ENCODE results near the gene PRUNE2.

Gene PRUNE2

DNA sequence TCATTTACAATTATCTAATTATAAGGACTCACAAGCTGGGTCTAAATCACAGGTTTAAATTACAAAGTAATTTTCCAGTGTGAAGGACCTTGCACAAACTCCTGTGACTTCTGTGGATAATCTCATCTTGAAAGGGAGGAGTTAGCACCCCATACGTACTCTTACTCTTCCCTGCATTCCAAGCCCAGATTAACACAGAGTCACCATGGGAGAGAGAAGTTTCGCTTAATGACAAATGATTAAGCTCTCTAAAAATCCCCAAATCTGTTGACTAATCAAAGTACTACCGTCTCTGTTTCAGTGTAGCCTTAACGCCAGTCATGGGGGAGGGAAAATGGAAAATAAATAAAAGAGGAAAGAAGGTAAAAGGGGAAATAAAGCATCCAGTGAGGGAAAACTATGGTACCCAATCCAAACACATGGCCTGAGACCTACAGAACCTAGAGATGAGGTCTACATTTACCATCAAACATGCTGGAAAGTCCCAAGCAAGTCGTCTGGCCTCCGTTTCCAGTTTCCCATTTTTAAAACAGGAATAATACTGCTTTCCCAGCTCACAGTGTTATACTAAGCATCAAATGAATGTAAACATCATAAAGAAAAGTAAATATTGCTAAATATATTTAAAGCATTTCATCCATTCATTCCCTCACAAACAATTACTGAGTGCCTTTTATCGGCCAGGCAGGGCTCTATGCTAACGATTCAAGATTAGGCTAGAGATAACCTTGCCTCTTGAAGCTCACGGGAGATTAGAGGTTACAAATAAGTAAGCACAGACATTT is 78.4 kb downstream of the PRUNE2 start:
- H3K4me1 ChIP-seq (ENCODE audit: insufficient read depth, low read length), result no peaks in the 10 kb centered on the region
- 89% methylated on average over 8 of the region's 9 CpGs for WGBS
- H3K27ac ChIP-seq (ENCODE audit: low read depth, low read length), result no peak overlapping the region
- H3K27me3 ChIP-seq (ENCODE audit: insufficient read depth, low read length), result no peaks in the 10 kb centered on the region
- H3K9me3 ChIP-seq (ENCODE audit: insufficient read depth, low read depth, low read length), result no peaks in the 10 kb centered on the region
- H3K9ac ChIP-seq (ENCODE audit: low read depth, low read length), result no peak overlapping the region
- H3K4me3 ChIP-seq (ENCODE audit: low read length), result no peak overlapping the region
- H3K36me3 ChIP-seq (ENCODE audit: insufficient read depth, low read length), result no peaks in the 10 kb centered on the region

- Histone ChIP-seq H3K27me3 (ENCODE audit: insufficient read depth, low read length) (no peaks in the 10 kb centered on the region), H3K9ac (ENCODE audit: low read depth, low read length) (no peak overlapping the region), H3K36me3 (ENCODE audit: insufficient read depth, low read length) (no peaks in the 10 kb centered on the region), H3K9me3 (ENCODE audit: insufficient read depth, low read depth, low read length) (no peaks in the 10 kb centered on the region), H3K4me3 (ENCODE audit: low read length) (no peak overlapping the region), H3K4me1 (ENCODE audit: insufficient read depth, low read length) (peaks cover 8% of the 10 kb centered on the region; the same call in 1 of the 2 replicates), H3K27ac (ENCODE audit: low read depth, low read length) (no peak overlapping the region)
- 87% methylated on average over 6 of the region's 6 CpGs for WGBS
These were observed 85.5 kb downstream of the PRUNE2 start for GRCh38 chr9:76820431-76820830.

GRCh38 chr9:76818271-76818670 is 87.6 kb downstream of the PRUNE2 start:
- no peaks in the 10 kb centered on the region for H3K27me3 ChIP-seq (ENCODE audit: insufficient read depth, low read length)
- H3K36me3 ChIP-seq (ENCODE audit: insufficient read depth, low read length), result no peaks in the 10 kb centered on the region
- H3K4me1 ChIP-seq (ENCODE audit: insufficient read depth, low read length), result peaks cover 8% of the 10 kb centered on the region; the same call in 1 of the 2 replicates
- H3K4me3 ChIP-seq (ENCODE audit: low read length), result no peak overlapping the region
- WGBS, result 70% methylated on average over 4 of the region's 4 CpGs
- H3K9me3 ChIP-seq (ENCODE audit: insufficient read depth, low read depth, low read length), result no peaks in the 10 kb centered on the region
- H3K27ac ChIP-seq (ENCODE audit: low read depth, low read length), result no peak overlapping the region
- H3K9ac ChIP-seq (ENCODE audit: low read depth, low read length), result no peak overlapping the region

GRCh38 chr9:76817489-76817888 is 88.4 kb downstream of the PRUNE2 start:
- no peak overlapping the region for H3K27ac ChIP-seq (ENCODE audit: low read depth, low read length)
- 100% methylated on average over 1 of the region's 1 CpG for WGBS
- peaks cover 8% of the 10 kb centered on the region; the same call in 1 of the 2 replicates for H3K4me1 ChIP-seq (ENCODE audit: insufficient read depth, low read length)

GRCh38 chr9:76812591-76812990 is 93.3 kb downstream of the PRUNE2 start:
- H3K4me3 ChIP-seq (ENCODE audit: low read length), result no peak overlapping the region
- no peaks in the 10 kb centered on the region for H3K4me1 ChIP-seq (ENCODE audit: insufficient read depth, low read length)
- no peaks in the 10 kb centered on the region for H3K36me3 ChIP-seq (ENCODE audit: insufficient read depth, low read length)
- no peak overlapping the region for H3K27ac ChIP-seq (ENCODE audit: low read depth, low read length)
- H3K27me3 ChIP-seq (ENCODE audit: insufficient read depth, low read length), result no peaks in the 10 kb centered on the region
- WGBS, result 95% methylated on average over 5 of the region's 6 CpGs
- no peaks in the 10 kb centered on the region for H3K9me3 ChIP-seq (ENCODE audit: insufficient read depth, low read depth, low read length)
- H3K9ac ChIP-seq (ENCODE audit: low read depth, low read length), result no peak overlapping the region

More at GRCh38 chr9:76817489-76817888, 88.4 kb downstream of the PRUNE2 start:
- no peak overlapping the region for H3K4me3 ChIP-seq (ENCODE audit: low read length)
- no peaks in the 10 kb centered on the region for H3K36me3 ChIP-seq (ENCODE audit: insufficient read depth, low read length)
- no peaks in the 10 kb centered on the region for H3K27me3 ChIP-seq (ENCODE audit: insufficient read depth, low read length)
- H3K9me3 ChIP-seq (ENCODE audit: insufficient read depth, low read depth, low read length), result no peaks in the 10 kb centered on the region
- no peak overlapping the region for H3K9ac ChIP-seq (ENCODE audit: low read depth, low read length)

GRCh38 chr9:76810377-76810957 is 95.4 kb downstream of the PRUNE2 start:
- Histone ChIP-seq H3K27me3 (ENCODE audit: insufficient read depth, low read length) (no peaks in the 10 kb centered on the region), H3K4me1 (ENCODE audit: insufficient read depth, low read length) (no peaks in the 10 kb centered on the region), H3K4me3 (ENCODE audit: low read length) (no peak overlapping the region), H3K9ac (ENCODE audit: low read depth, low read length) (no peak overlapping the region), H3K9me3 (ENCODE audit: insufficient read depth, low read depth, low read length) (no peaks in the 10 kb centered on the region), H3K27ac (ENCODE audit: low read depth, low read length) (no peak overlapping the region), H3K36me3 (ENCODE audit: insufficient read depth, low read length) (no peaks in the 10 kb centered on the region)
- 51% methylated on average over 2 of the region's 2 CpGs for WGBS

DNA sequence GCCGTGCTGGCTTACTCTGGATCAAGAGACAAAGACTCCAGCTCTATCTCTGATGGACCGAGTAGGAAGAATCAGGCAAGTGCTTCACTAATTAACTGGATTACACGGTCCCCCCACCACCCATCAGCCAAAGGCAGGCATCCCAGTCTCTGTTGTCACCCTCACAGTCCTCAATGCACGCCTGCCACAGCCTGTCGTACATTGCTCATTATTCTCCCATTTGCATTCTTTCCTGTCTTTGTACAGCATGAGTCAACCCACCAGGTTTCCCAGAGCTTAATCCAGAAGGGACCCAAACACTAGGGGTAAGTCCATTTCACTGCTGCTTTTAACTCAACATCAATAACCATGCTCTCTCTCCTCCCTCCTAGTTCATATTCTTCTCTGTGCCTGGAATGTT is 97.3 kb downstream of the PRUNE2 start:
- H3K4me3 ChIP-seq (ENCODE audit: low read length), result no peak overlapping the region
- 78% methylated on average over 5 of the region's 5 CpGs for WGBS

GRCh38 chr9:76803762-76804161 is 102.2 kb downstream of the PRUNE2 start:
- H3K27me3 ChIP-seq (ENCODE audit: insufficient read depth, low read length), result no peaks in the 10 kb centered on the region
- WGBS, result 90% methylated on average over 7 of the region's 7 CpGs
- no peaks in the 10 kb centered on the region for H3K36me3 ChIP-seq (ENCODE audit: insufficient read depth, low read length)
- H3K9ac ChIP-seq (ENCODE audit: low read depth, low read length), result no peak overlapping the region
- no peaks in the 10 kb centered on the region for H3K9me3 ChIP-seq (ENCODE audit: insufficient read depth, low read depth, low read length)
- H3K4me3 ChIP-seq (ENCODE audit: low read length), result no peak overlapping the region
- peaks cover 12% of the 10 kb centered on the region for H3K4me1 ChIP-seq (ENCODE audit: insufficient read depth, low read length)
- H3K27ac ChIP-seq (ENCODE audit: low read depth, low read length), result no peak overlapping the region

More for the DNA sequence above, 97.3 kb downstream of the PRUNE2 start:
- no peak overlapping the region for H3K27ac ChIP-seq (ENCODE audit: low read depth, low read length)
- H3K9me3 ChIP-seq (ENCODE audit: insufficient read depth, low read depth, low read length), result no peaks in the 10 kb centered on the region
- H3K9ac ChIP-seq (ENCODE audit: low read depth, low read length), result no peak overlapping the region
- no peaks in the 10 kb centered on the region for H3K27me3 ChIP-seq (ENCODE audit: insufficient read depth, low read length)
- peaks cover 2% of the 10 kb centered on the region; the same call in 1 of the 2 replicates for H3K4me1 ChIP-seq (ENCODE audit: insufficient read depth, low read length)
- H3K36me3 ChIP-seq (ENCODE audit: insufficient read depth, low read length), result no peaks in the 10 kb centered on the region

- no peak overlapping the region for H3K4me3 ChIP-seq (ENCODE audit: low read length)
- H3K9ac ChIP-seq (ENCODE audit: low read depth, low read length), result no peak overlapping the region
- no peaks in the 10 kb centered on the region for H3K9me3 ChIP-seq (ENCODE audit: insufficient read depth, low read depth, low read length)
- WGBS, result 100% methylated on average over 1 of the region's 2 CpGs
- H3K36me3 ChIP-seq (ENCODE audit: insufficient read depth, low read length), result no peaks in the 10 kb centered on the region
- H3K27ac ChIP-seq (ENCODE audit: low read depth, low read length), result no peak overlapping the region
- H3K4me1 ChIP-seq (ENCODE audit: insufficient read depth, low read length), result peaks cover 12% of the 10 kb centered on the region
- H3K27me3 ChIP-seq (ENCODE audit: insufficient read depth, low read length), result no peaks in the 10 kb centered on the region
These were observed 102.8 kb downstream of the PRUNE2 start for GRCh38 chr9:76803083-76803482.

DNA sequence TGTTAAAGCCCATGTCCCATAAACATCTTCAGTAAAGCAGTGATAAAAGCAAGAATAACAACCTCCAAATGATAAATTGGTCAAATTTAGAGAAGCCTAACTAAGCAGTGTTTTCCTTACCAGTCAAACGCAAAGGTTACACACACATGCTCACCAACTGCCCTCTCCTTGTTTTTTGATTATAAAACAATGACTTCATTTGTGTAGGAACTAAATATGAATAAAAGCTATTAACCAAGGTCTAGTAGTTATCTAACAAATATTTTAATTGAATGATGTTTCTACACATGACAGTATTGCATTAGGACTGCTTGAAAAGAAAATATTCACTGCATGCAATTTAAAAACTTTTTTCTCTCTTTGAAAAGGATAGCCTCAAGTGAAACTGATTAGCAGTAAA is 105.0 kb downstream of the PRUNE2 start:
- no peaks in the 10 kb centered on the region for H3K9me3 ChIP-seq (ENCODE audit: insufficient read depth, low read depth, low read length)
- H3K4me3 ChIP-seq (ENCODE audit: low read length), result no peak overlapping the region
- peaks cover 12% of the 10 kb centered on the region for H3K4me1 ChIP-seq (ENCODE audit: insufficient read depth, low read length)
- H3K27ac ChIP-seq (ENCODE audit: low read depth, low read length), result no peak overlapping the region
- no CpG with 5 or more reads among the region's 1 CpG for WGBS
- H3K9ac ChIP-seq (ENCODE audit: low read depth, low read length), result no peak overlapping the region
- no peaks in the 10 kb centered on the region for H3K36me3 ChIP-seq (ENCODE audit: insufficient read depth, low read length)
- H3K27me3 ChIP-seq (ENCODE audit: insufficient read depth, low read length), result no peaks in the 10 kb centered on the region

DNA sequence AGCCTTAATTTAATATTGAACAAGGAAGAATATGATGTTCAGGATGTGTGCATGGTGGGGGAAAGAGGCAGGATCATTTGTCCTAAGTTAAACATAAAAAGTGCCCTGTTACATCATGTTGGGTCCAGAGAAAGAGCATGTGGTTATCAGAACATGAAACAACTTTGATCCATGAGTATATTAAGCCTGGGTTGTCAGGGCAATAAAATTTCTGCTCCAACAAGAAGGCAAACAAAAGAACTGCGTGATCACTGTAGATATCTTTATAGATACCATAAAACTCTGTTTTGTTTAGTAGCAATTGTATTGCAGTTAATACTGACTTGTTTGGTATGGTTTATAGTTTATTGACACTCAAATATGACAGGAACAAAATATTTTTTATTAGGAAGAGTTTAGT is 106.4 kb downstream of the PRUNE2 start:
- Histone ChIP-seq H3K9ac (ENCODE audit: low read depth, low read length) (no peak overlapping the region), H3K27ac (ENCODE audit: low read depth, low read length) (no peak overlapping the region), H3K27me3 (ENCODE audit: insufficient read depth, low read length) (no peaks in the 10 kb centered on the region), H3K36me3 (ENCODE audit: insufficient read depth, low read length) (no peaks in the 10 kb centered on the region), H3K9me3 (ENCODE audit: insufficient read depth, low read depth, low read length) (no peaks in the 10 kb centered on the region), H3K4me3 (ENCODE audit: low read length) (no peak overlapping the region), H3K4me1 (ENCODE audit: insufficient read depth, low read length) (peaks cover 12% of the 10 kb centered on the region)
- WGBS, result no CpG with 5 or more reads among the region's 1 CpG
